ENCODE measurements around the gene CD300A. TPM values are rescaled to one million over a fixed set of nuclear protein-coding genes. Genes with fewer than 3 reads are reported as not detected.

CD300A gene
- total and polyA plus RNA-seq, 2 of the 4 experiments (the other 2 are of a cell fraction) = not detected

GRCh38 chr17:74441537-74441936, 24.9 kb upstream of the CD300A start:
- Histone ChIP-seq H2AK9ac (replicated peaks; ENCODE audit: low read depth, low read length, poor library complexity) (no peak overlapping the region), H2BK120ac (ENCODE audit: low read depth, low read length) (no peak overlapping the region), H4K20me1 (ENCODE audit: insufficient read depth, low read length) (no peaks in the 10 kb centered on the region), H2BK15ac (ENCODE audit: low read depth, low read length) (no peak overlapping the region), H4K5ac (ENCODE audit: low read depth, low read length) (no peak overlapping the region), H3K23ac (ENCODE audit: low read depth, low read length) (no peak overlapping the region), H2AFZ (replicated peaks; ENCODE audit: low read length, poor library complexity) (no peak overlapping the region), H3K14ac (replicated peaks; ENCODE audit: low read depth, low read length) (no peak overlapping the region), H3K4me1 (ENCODE audit: control insufficient read depth, insufficient read depth, low read length) (no peaks in the 10 kb centered on the region), H3K79me1 (ENCODE audit: low read depth in 1 of 2, low read length in 2 of 2) (no peaks in the 10 kb centered on the region), H3K56ac (ENCODE audit: extremely low read depth, insufficient read depth, low read length) (no peak overlapping the region), H2AK5ac (ENCODE audit: low read depth, low read length) (no peak overlapping the region), H3K27ac (ENCODE audit: insufficient read depth, low read length) (no peak overlapping the region), H3K18ac (ENCODE audit: low read depth, low read length) (no peak overlapping the region), H3K4ac (ENCODE audit: low read depth, low read length) (no peak overlapping the region), H2BK5ac (ENCODE audit: low read depth, low read length, poor library complexity, severe bottlenecking) (no peak overlapping the region), H4K8ac (ENCODE audit: low read depth in 2 of 2, low read length in 2 of 2) (no peak overlapping the region), H3K4me2 (ENCODE audit: low read depth, low read length) (no peak overlapping the region), H3K9ac (ENCODE audit: low read depth, low read length) (no peak overlapping the region), H4K91ac (ENCODE audit: insufficient read depth, low read depth, low read length) (no peak overlapping the region), H3K4me3 (ENCODE audit: insufficient read depth, low read depth, low read length) (no peak overlapping the region), H3K9me1 (ENCODE audit: insufficient read depth, low read length) (no peaks in the 10 kb centered on the region), H3K36me3 (ENCODE audit: control insufficient read depth, insufficient read depth, low read length) (no peaks in the 10 kb centered on the region), H3K27me3 (ENCODE audit: control insufficient read depth, insufficient read depth, low read length) (no peaks in the 10 kb centered on the region), H2BK20ac (ENCODE audit: low read depth, low read length) (no peak overlapping the region), H3K9me3 (ENCODE audit: control insufficient read depth, insufficient read depth, low read length) (peaks cover 26% of the 10 kb centered on the region)
- BruUV-seq (replicated peaks) = no TSS peak
- in situ Hi-C loops (cut with MboI; ENCODE audit: low sequenced_read_pairs) (no loop called here), intact Hi-C loops (cut with micrococcal nuclease) (no loop called here), dilution Hi-C loops (cut with HindIII; ENCODE audit: low sequenced_read_pairs, unreplicated experiment) (no loop called here)
- ATAC-seq (ENCODE audit: low read depth) (no peak), DNase-seq (no peak)
- ChIA-PET CTCF (interaction anchor here (0.7 kb wide), 1 partner anchor 1129 kb away, joined by 3 read pairs; no protein-coding TSS in a partner anchor), POLR2A (ENCODE audit: unreplicated experiment) (no interaction called here)
- no CpG with 5 or more reads among the region's 7 CpGs for WGBS, 2 experiments (ENCODE audit: extremely low coverage in 2 of 2, insufficient read length in 1 of 2)
- TF ChIP-seq RCOR1 (IDR thresholded peaks at IDR 0.05; ENCODE audit: insufficient replicate concordance, low read length) (no peak), NFE2L2 (IDR thresholded peaks at IDR 0.05; ENCODE audit: low read depth, low read length) (no peak), CEBPB (IDR thresholded peaks at IDR 0.05; ENCODE audit: low read depth, low read length) (no peak), RAD21 (IDR thresholded peaks at IDR 0.05; ENCODE audit: low read length) (no peak), BHLHE40 (IDR thresholded peaks at IDR 0.05; ENCODE audit: low read depth, low read length) (no peak), RFX5 (IDR thresholded peaks at IDR 0.05; ENCODE audit: low read depth, low read length) (no peak)
- TF ChIP-seq, protein P1, sequence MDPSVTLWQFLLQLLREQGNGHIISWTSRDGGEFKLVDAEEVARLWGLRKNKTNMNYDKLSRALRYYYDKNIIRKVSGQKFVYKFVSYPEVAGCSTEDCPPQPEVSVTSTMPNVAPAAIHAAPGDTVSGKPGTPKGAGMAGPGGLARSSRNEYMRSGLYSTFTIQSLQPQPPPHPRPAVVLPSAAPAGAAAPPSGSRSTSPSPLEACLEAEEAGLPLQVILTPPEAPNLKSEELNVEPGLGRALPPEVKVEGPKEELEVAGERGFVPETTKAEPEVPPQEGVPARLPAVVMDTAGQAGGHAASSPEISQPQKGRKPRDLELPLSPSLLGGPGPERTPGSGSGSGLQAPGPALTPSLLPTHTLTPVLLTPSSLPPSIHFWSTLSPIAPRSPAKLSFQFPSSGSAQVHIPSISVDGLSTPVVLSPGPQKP (IDR thresholded peaks at IDR 0.05; ENCODE audit: borderline replicate concordance, low read depth, low read length) = no peak
- TF ChIP-seq, protein P2, sequence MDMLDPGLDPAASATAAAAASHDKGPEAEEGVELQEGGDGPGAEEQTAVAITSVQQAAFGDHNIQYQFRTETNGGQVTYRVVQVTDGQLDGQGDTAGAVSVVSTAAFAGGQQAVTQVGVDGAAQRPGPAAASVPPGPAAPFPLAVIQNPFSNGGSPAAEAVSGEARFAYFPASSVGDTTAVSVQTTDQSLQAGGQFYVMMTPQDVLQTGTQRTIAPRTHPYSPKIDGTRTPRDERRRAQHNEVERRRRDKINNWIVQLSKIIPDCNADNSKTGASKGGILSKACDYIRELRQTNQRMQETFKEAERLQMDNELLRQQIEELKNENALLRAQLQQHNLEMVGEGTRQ (IDR thresholded peaks at IDR 0.05; ENCODE audit: low read depth, low read length) = no peak

Measured in IMR-90 (cell line).